Tibial artery (tissue), 4 donors: ENCODE data around the gene GFI1.

Source experiments
- DNase-seq, 2 donors: peaks; one replicate each; pipeline ENCODE4 v3.0.0-alpha.2; 2019
- H3K27ac ChIP-seq, 2 donors: fragments of 200-600 bp; sonication (generic) in 1 of 2; 1 replicate in 1 of 2; 2 replicates in 1 of 2; pipeline ENCODE4 v1.5.1; 2018 to 2019; ENCODE audit warnings: mild to moderate bottlenecking in 1 of 2
- H3K27me3 ChIP-seq, 2 donors: fragments of 200-600 bp; sonication (generic) in 1 of 2; one replicate each; pipeline versions ENCODE4 v1.5.1 to v1.6.0; 2016 to 2019
- H3K36me3 ChIP-seq, 3 donors: fragments of 200-600 bp; sonication (generic) in 2 of 3; one replicate each; pipeline ENCODE4 v1.5.1; 2016 to 2019; ENCODE audit warnings: mild to moderate bottlenecking in 2 of 3
- H3K4me1 ChIP-seq, 4 donors: fragments of 200-600 bp; sonication (generic) in 2 of 4; 1 replicate in 3 of 4; 2 replicates in 1 of 4; pipeline ENCODE4 v1.5.1; 2016 to 2019
- H3K4me3 ChIP-seq, 2 donors: fragments of 200-600 bp; sonication (generic) in 1 of 2; 1 replicate in 1 of 2; 2 replicates in 1 of 2; pipeline ENCODE4 v1.5.1; 2018 to 2019; ENCODE audit warnings: mild to moderate bottlenecking in 2 of 2
- H3K9me3 ChIP-seq, 3 donors: fragments of 200-600 bp; sonication (generic) in 1 of 3; one replicate each; pipeline ENCODE4 v1.5.1; 2016 to 2019
- intact Hi-C: fragments of 100-400 bp; cut with DNase I; formaldehyde crosslinking; loops from one replicate; pipeline ENCODE4 v1.15.0; 2023; ENCODE audit warnings: low total_unique reads
- TF ChIP-seq, protein P1 (sequence below), 2 experiments: fragments of 200-600 bp in 1 of 2; fragments of 450-650 bp in 1 of 2; IDR thresholded peaks; one replicate each; pipeline ENCODE4 v1.5.1; 2017 to 2019; ENCODE audit warnings: antibody characterized with exemption in 2 of 2, mild to moderate bottlenecking in 1 of 2, moderate library complexity in 1 of 2

GFI1 gene

DNA sequence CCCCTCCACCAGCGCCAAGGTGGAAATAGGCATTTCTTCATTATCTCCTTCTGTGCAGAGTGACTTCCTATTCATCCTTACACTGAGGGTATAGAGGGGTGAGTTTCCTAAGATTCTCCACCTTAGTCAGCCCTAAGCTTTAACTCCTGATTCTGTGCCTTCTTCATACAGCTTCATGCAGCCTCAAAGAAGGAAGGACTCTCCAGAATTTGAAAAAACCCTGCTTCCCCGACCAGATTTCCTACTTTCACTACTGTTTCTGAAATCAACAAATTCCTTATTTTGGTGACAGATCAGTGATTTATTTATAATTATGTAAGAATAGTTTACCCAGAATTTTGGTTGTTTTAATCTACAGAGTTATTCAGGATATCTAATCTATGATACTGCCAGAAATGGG, 28.6 kb downstream of the GFI1 start:
- DNase-seq: no peak
- Histone ChIP-seq H3K4me3 (no peak overlapping the region), H3K9me3 (no peaks in the 10 kb centered on the region), H3K27me3 (no peaks in the 10 kb centered on the region), H3K4me1 (no peaks in the 10 kb centered on the region), H3K27ac (no peak overlapping the region), H3K36me3 (no peaks in the 10 kb centered on the region)
- intact Hi-C loops: no loop called here
- TF ChIP-seq, protein P1, sequence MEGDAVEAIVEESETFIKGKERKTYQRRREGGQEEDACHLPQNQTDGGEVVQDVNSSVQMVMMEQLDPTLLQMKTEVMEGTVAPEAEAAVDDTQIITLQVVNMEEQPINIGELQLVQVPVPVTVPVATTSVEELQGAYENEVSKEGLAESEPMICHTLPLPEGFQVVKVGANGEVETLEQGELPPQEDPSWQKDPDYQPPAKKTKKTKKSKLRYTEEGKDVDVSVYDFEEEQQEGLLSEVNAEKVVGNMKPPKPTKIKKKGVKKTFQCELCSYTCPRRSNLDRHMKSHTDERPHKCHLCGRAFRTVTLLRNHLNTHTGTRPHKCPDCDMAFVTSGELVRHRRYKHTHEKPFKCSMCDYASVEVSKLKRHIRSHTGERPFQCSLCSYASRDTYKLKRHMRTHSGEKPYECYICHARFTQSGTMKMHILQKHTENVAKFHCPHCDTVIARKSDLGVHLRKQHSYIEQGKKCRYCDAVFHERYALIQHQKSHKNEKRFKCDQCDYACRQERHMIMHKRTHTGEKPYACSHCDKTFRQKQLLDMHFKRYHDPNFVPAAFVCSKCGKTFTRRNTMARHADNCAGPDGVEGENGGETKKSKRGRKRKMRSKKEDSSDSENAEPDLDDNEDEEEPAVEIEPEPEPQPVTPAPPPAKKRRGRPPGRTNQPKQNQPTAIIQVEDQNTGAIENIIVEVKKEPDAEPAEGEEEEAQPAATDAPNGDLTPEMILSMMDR (IDR thresholded peaks at IDR 0.05): no peak

DNA sequence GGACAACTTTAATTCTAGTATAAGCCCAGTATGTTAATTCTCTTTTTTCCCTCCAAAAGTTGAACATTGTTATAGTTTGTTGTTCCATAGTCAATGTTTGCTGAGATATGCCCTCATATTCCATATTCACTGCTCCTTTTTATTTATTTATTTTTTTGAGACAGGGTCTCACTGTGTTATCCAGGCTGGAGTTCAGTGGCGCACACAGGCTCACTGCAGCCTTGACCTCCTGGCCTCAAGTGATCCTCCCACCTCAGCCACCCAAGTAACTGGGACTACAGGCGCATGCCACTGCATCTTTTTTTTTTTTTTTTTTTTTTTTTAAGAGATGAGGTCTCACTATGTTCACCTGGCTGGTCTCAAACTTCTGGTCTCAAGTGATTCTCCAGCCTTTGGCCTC, 38.7 kb downstream of the GFI1 start:
- H3K36me3 ChIP-seq: no peaks in the 10 kb centered on the region
- H3K4me3 ChIP-seq: no peak overlapping the region
- TF ChIP-seq, protein P1 (IDR thresholded peaks at IDR 0.05): no peak
- intact Hi-C loops: no loop called here
- H3K27me3 ChIP-seq: no peaks in the 10 kb centered on the region
- H3K9me3 ChIP-seq: no peaks in the 10 kb centered on the region
- no peak overlapping the region for H3K27ac ChIP-seq
- H3K4me1 ChIP-seq: no peaks in the 10 kb centered on the region
- no peak for DNase-seq

DNA sequence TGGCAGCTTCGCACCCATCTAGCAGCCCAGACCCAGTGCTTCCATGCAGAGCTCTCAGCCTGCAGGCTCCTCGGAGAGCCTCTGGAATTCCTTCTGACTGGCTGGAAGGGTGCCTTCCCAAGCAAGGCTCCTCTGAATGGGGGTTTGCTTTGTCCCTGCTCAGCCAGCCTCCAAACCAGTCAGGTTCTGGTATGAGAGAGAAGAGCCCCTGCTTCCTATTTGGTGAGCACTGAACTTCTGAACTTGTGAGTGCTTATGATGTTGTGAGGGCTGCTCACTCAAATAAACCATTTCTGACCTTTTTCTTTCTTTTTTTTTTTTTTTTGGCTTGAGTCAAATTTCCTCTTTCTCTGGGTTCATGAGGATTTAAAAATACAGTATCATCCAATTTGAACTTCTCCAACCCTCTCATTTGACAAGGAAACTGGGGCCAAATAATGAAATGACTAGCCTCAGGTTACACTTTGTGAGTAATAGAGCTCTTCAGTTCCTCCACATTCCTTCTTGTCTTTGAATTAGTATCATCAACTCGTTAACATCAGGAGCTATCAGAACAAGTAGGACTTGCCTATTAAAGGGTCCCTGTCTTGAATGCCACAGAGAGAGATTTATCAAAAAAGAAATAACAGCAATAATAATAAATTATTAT, 39.6 kb downstream of the GFI1 start:
- no peak for DNase-seq
- TF ChIP-seq, protein P1 (IDR thresholded peaks at IDR 0.05): no peak
- no peak overlapping the region for H3K4me3 ChIP-seq
- H3K36me3 ChIP-seq: no peaks in the 10 kb centered on the region
- H3K27me3 ChIP-seq: no peaks in the 10 kb centered on the region
- H3K4me1 ChIP-seq: no peaks in the 10 kb centered on the region
- intact Hi-C loops: no loop called here
- no peak overlapping the region for H3K27ac ChIP-seq
- H3K9me3 ChIP-seq: no peaks in the 10 kb centered on the region

DNA sequence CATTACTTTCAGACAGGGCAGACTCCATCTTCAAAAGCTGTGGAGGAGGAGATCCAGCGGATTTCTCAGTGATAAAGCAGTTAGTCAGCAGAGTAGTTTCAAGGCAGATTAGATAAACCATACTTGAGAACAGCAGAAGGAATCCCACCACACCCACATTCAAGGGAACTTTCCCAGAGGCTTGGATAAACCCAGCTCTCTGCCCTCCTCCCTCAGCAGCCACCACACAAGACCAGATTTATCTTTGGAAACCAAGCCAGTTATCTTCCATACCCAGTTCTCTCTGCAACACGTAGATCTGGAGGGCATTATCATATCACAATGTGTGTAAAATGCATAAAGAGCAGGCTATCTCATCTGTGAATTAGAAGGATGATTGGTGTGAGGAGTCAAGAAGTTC, 40.2 kb downstream of the GFI1 start:
- H3K4me3 ChIP-seq: no peak overlapping the region
- no peaks in the 10 kb centered on the region for H3K27me3 ChIP-seq
- H3K27ac ChIP-seq: no peak overlapping the region
- intact Hi-C loops: no loop called here
- DNase-seq: no peak
- no peaks in the 10 kb centered on the region for H3K9me3 ChIP-seq
- H3K36me3 ChIP-seq: no peaks in the 10 kb centered on the region
- TF ChIP-seq, protein P1 (IDR thresholded peaks at IDR 0.05): no peak
- H3K4me1 ChIP-seq: no peaks in the 10 kb centered on the region

DNA sequence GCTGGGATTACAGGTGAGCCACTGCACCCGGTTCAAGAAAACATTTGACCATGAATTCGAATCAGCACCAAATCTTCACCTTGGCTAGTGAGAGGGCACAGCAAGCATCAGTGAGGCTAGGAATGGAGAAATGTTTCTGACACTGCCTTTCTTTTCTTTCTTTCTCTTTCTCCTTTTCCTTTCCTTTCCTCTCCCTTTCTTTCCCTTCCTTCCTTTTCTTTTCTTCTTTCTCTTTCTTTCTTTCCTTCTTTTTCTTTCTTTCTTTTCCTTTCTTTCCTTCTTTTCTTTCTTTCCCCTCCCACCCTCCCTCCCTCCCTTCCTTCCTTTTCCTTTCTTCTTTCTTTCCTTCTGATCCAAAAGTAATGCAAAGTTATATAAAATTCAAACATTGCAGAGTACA, 40.9 kb downstream of the GFI1 start:
- intact Hi-C loops: no loop called here
- H3K4me3 ChIP-seq: no peak overlapping the region
- no peak for DNase-seq
- H3K27me3 ChIP-seq: no peaks in the 10 kb centered on the region
- H3K9me3 ChIP-seq: no peaks in the 10 kb centered on the region
- no peaks in the 10 kb centered on the region for H3K4me1 ChIP-seq
- no peak overlapping the region for H3K27ac ChIP-seq
- TF ChIP-seq, protein P1 (IDR thresholded peaks at IDR 0.05): no peak
- H3K36me3 ChIP-seq: no peaks in the 10 kb centered on the region

DNA sequence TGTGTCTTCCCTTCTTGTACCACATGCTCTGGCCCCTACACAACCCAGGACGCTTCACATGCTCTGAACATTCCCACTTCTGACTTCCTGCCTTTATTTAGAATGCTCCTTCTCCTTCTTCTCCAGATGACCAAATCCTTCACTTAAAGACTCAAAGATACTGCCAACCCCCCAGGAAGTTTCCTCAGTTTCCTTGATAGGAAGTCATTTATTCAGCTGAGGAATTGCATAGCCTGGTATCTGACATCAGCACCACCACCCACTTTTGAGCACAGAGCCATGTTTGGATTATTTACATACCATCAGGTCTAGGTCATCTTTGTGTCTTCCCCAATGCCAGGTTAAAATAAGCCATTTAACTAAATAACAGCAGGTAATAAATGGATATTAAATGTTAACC, 42.4 kb downstream of the GFI1 start:
- TF ChIP-seq, protein P1 (IDR thresholded peaks at IDR 0.05): no peak
- H3K27me3 ChIP-seq: no peaks in the 10 kb centered on the region

More for the DNA sequence above, 42.4 kb downstream of the GFI1 start:
- Histone ChIP-seq H3K4me3 (no peak overlapping the region), H3K4me1 (no peaks in the 10 kb centered on the region), H3K9me3 (no peaks in the 10 kb centered on the region), H3K27ac (no peak overlapping the region), H3K36me3 (no peaks in the 10 kb centered on the region)
- no peak for DNase-seq
- intact Hi-C loops: no loop called here
